Measurements from ENCODE around the gene FOXS1. TPM values are rescaled to one million over a fixed set of nuclear protein-coding genes. Genes with fewer than 3 reads are reported as not detected.

Gene FOXS1
- total RNA-seq (1 to 10 TPM; 2.3 to 2.7 TPM), polyA plus RNA-seq (1 to 10 TPM; 1.4 to 3.2 TPM)
- long read RNA-seq, donor 1, transcript FOXS1-201 (1 exons, 1,319 nt) = major isoform, 15 of 15 reads
- long read RNA-seq, donor 1, partial matches to known transcripts = 0 of 15 reads
- long read RNA-seq, donor 1, other reads (novel, unspliced or antisense) = 0 of 15 reads
- long read RNA-seq, donor 2, partial matches to known transcripts = 0 of 4 reads
- long read RNA-seq, donor 2, other reads (novel, unspliced or antisense) = 0 of 4 reads
- long read RNA-seq, donor 3, partial matches to known transcripts = 0 of 4 reads
- long read RNA-seq, donor 3, other reads (novel, unspliced or antisense) = 0 of 4 reads
- long read RNA-seq, donor 4, transcript FOXS1-201 (1 exons, 1,319 nt) = major isoform, 7 of 7 reads
- long read RNA-seq, donor 4, partial matches to known transcripts = 0 of 7 reads
- long read RNA-seq, donor 4, other reads (novel, unspliced or antisense) = 0 of 7 reads
- long read RNA-seq, donor 5, transcript FOXS1-201 (1 exons, 1,319 nt) = major isoform, 11 of 11 reads
- long read RNA-seq, donor 5, partial matches to known transcripts = 0 of 11 reads
- long read RNA-seq, donor 5, other reads (novel, unspliced or antisense) = 0 of 11 reads

- Histone ChIP-seq H3K4me1 (ENCODE audit: control insufficient read depth in 5 of 5, insufficient read depth in 5 of 5, low read length in 5 of 5) (peaks cover 0 to 51% (median 20%) of the 10 kb centered on the region in 5 donors), H3K27ac (ENCODE audit: low read depth in 1 of 2, low read length in 1 of 2) (peak within 1 kb of the TSS; percentile 0 to 30), H3K9me3 (ENCODE audit: control insufficient read depth in 4 of 4, insufficient read depth in 3 of 4, low read length in 3 of 4) (no peaks in the 10 kb centered on the region), H3K9ac (ENCODE audit: insufficient read depth in 1 of 2, low read length in 2 of 2) (peak within 1 kb of the TSS in 1 of 2 donors; percentile 11), H3K36me3 (ENCODE audit: control insufficient read depth in 4 of 4, insufficient read depth in 4 of 4, low read length in 4 of 4) (no peaks in the 10 kb centered on the region), H3K4me3 (no peak within 1 kb of the TSS), H3K27me3 (ENCODE audit: control insufficient read depth in 3 of 3, insufficient read depth in 3 of 3, low read length in 2 of 3) (peaks cover 0 to 12% (median 3%) of the 10 kb centered on the region in 3 donors)
- TF ChIP-seq, protein P1, sequence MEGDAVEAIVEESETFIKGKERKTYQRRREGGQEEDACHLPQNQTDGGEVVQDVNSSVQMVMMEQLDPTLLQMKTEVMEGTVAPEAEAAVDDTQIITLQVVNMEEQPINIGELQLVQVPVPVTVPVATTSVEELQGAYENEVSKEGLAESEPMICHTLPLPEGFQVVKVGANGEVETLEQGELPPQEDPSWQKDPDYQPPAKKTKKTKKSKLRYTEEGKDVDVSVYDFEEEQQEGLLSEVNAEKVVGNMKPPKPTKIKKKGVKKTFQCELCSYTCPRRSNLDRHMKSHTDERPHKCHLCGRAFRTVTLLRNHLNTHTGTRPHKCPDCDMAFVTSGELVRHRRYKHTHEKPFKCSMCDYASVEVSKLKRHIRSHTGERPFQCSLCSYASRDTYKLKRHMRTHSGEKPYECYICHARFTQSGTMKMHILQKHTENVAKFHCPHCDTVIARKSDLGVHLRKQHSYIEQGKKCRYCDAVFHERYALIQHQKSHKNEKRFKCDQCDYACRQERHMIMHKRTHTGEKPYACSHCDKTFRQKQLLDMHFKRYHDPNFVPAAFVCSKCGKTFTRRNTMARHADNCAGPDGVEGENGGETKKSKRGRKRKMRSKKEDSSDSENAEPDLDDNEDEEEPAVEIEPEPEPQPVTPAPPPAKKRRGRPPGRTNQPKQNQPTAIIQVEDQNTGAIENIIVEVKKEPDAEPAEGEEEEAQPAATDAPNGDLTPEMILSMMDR (IDR thresholded peaks at IDR 0.05; ENCODE audit: control extremely low read depth, extremely low read depth) = no peak
- DNase-seq (peak; percentile 69 to 86 (median 76)), ATAC-seq (ENCODE audit: insufficient read depth, low FRiP score) (no peak)
- WGBS, 2 donors = 68 to 82% methylated on average over 21 of the region's 21 CpGs
Measured at GRCh38 chr20:31845300-31845863, at the start of gene FOXS1. TSS of gene FOXS1 (minus strand) at chr20:31845604. CDS start at chr20:31845542, 62 bp downstream.

DNA sequence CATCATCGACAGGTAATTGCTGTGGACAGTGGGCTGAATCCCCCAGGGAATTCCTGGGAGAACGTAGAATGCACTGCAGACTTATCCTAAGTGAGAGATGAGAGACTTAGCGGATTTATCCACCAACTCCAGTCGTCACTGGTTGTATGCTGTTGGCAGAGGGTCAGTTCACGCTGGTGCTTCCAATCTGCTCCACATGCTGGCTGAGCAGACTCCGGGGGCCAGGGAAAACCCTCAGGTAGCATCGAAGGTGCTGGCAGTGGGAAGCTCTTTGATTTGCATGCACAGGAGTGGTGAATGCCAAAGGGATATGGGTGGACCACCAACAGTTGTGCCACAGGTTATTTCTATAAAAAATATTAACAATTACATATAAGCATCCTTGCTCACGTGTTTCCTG lies 45.2 kb upstream of the FOXS1 start:
- no peak overlapping the region for H3K27ac ChIP-seq (ENCODE audit: low read depth in 1 of 2, low read length in 1 of 2)
- no peaks in the 10 kb centered on the region for H3K27me3 ChIP-seq (ENCODE audit: control insufficient read depth in 3 of 3, insufficient read depth in 3 of 3, low read length in 2 of 3)
- H3K9ac ChIP-seq (ENCODE audit: insufficient read depth in 1 of 2, low read length in 2 of 2) = no peak overlapping the region
- H3K9me3 ChIP-seq (ENCODE audit: control insufficient read depth in 4 of 4, insufficient read depth in 3 of 4, low read length in 3 of 4) = no peaks in the 10 kb centered on the region
- TF ChIP-seq, protein P1 (IDR thresholded peaks at IDR 0.05; ENCODE audit: control extremely low read depth, extremely low read depth) = no peak
- 73 to 77% methylated on average over 8 of the region's 8 CpGs for WGBS, 2 donors
- no peak for ATAC-seq (ENCODE audit: insufficient read depth, low FRiP score)
- no peak overlapping the region for H3K4me3 ChIP-seq
- no peaks in the 10 kb centered on the region for H3K36me3 ChIP-seq (ENCODE audit: control insufficient read depth in 4 of 4, insufficient read depth in 4 of 4, low read length in 4 of 4)
- DNase-seq = no peak
- peaks cover 0 to 2% (median 0%) of the 10 kb centered on the region in 5 donors for H3K4me1 ChIP-seq (ENCODE audit: control insufficient read depth in 5 of 5, insufficient read depth in 5 of 5, low read length in 5 of 5)

GRCh38 chr20:31883829-31884228 lies 38.4 kb upstream of the FOXS1 start:
- no peak for DNase-seq
- Histone ChIP-seq H3K36me3 (ENCODE audit: control insufficient read depth in 4 of 4, insufficient read depth in 4 of 4, low read length in 4 of 4) (no peaks in the 10 kb centered on the region), H3K27me3 (ENCODE audit: control insufficient read depth in 3 of 3, insufficient read depth in 3 of 3, low read length in 2 of 3) (no peaks in the 10 kb centered on the region), H3K4me1 (ENCODE audit: control insufficient read depth in 5 of 5, insufficient read depth in 5 of 5, low read length in 5 of 5) (peaks cover 0 to 3% (median 0%) of the 10 kb centered on the region in 5 donors), H3K9ac (ENCODE audit: insufficient read depth in 1 of 2, low read length in 2 of 2) (no peak overlapping the region), H3K27ac (ENCODE audit: low read depth in 1 of 2, low read length in 1 of 2) (no peak overlapping the region), H3K4me3 (no peak overlapping the region), H3K9me3 (ENCODE audit: control insufficient read depth in 4 of 4, insufficient read depth in 3 of 4, low read length in 3 of 4) (no peaks in the 10 kb centered on the region)
- TF ChIP-seq, protein P1 (IDR thresholded peaks at IDR 0.05; ENCODE audit: control extremely low read depth, extremely low read depth) = no peak
- no peak for ATAC-seq (ENCODE audit: insufficient read depth, low FRiP score)

Measured in lung (tissue), 16 donors.